Retina (tissue), 1 donor: Measurements from ENCODE around the gene STK11IP.

Experiments used
- DNase-seq: peaks from one replicate; pipeline ENCODE4 v3.0.0-alpha.2; 2016

The STK11IP gene

GRCh38 chr2:219578811-219579613, 18.6 kb upstream of the STK11IP start:
- no peak for DNase-seq

GRCh38 chr2:219581346-219581745, 16.3 kb upstream of the STK11IP start:
- no peak for DNase-seq

DNA sequence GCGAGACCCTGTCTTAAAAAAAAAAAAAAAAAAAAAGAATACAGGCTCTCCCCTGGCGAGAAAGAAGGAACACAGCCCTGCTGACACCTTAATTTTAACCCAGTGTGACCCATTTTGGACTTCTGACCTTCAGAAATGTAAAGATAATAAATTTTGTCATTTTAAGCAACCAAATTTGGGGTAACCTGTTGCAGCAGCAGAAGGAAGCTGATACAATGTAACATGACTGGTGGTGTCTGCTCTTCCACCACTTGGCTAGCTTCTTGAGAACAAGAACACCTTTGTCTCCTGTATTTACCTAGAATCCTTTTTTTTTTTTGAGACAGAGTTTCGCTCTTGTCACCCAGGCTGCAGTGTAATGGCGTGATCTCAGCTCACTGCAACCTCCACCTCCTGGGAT, 6.6 kb upstream of the STK11IP start:
- DNase-seq, result no peak

- no peak for DNase-seq
Measured at GRCh38 chr2:219592736-219593135, 4.9 kb upstream of the STK11IP start.

DNA sequence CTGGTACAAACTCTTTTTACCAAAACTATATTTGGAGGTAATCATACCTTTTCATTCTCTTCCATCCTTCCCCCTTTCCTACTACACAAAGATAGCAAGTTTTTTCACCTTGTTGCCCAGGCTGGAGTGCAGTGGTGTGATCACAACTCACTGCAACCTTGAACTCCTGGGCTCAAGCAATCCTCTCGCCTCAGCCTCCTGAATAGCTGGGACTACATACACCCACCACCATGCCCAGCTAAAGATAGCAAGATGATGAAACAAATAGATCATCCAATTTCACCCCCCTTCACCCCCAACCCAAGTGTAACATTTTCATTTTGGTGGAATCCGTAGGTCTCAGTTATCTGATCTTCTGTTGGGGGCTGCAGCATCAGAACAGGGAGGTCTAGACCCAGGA, 4.5 kb upstream of the STK11IP start:
- DNase-seq, result no peak

DNA sequence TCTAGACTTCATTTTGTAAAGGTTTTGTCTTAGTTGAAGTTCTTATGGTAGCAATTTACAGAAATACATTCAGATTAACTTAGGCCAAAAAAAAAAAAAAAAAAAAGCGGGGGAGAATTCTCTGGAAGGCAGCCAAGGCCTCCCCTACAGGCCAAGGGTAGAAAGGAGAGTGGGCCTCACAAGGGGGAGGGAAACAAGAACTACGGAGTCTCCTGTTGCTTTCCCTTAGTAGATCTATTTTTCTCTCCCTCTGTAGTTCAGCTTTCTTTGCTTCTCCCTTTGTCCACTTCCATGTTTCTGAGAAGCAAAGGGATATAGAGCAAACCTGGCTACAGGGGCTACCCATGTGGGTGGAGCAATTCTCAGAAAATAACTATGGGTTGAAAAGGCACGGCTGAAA, 2.4 kb upstream of the STK11IP start:
- DNase-seq, result no peak

DNA sequence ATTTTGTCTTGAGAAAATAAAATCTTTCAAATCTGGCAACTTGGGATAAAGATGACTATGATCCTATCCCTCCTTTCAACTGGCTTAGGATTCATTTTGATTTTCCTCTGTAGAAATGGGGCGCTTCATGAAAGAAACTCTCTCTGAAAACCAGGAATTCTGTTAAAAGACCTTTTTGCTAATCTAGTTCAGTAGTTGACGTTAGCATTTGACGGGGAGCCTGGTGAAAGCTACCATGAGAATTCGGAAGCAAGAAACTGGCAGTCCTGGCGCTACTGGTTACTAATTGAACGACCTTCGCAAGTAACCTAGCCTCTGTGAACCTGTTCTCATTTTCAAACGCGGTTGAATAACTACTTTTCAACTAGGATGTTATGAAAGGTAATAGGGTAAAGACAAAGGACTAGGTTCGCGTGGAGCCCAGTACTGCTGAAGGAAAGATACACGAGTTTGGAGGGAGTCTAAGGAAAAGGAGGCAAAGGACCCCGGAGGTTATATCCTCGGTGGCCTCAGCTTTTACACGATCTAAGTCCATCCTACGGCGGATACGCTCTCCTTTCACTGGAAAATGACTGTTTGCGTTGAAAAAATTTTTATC, 604 bp upstream of the STK11IP start:
- DNase-seq, result no peak

- no peak for DNase-seq
Measured at GRCh38 chr2:219598308-219599078, 836 bp downstream of the STK11IP start.

- DNase-seq, result no peak
Measured at GRCh38 chr2:219603771-219604170, 6.1 kb downstream of the STK11IP start.

DNA sequence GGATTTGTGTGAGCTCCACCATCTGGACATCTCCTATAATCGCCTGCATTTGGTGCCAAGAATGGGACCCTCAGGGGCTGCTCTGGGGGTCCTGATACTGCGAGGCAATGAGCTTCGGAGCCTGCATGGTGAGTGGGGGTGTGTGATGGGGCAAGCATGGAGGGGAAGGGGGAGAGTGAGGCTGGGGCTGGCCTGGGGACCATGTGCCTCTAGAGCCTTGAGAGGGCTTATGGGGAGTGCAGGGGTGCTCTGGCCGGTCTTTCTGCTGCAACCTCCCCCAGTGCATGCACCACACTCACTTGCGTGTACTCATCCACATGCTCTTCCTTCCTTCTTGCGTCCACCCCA, 7.9 kb downstream of the STK11IP start:
- DNase-seq, result no peak

DNA sequence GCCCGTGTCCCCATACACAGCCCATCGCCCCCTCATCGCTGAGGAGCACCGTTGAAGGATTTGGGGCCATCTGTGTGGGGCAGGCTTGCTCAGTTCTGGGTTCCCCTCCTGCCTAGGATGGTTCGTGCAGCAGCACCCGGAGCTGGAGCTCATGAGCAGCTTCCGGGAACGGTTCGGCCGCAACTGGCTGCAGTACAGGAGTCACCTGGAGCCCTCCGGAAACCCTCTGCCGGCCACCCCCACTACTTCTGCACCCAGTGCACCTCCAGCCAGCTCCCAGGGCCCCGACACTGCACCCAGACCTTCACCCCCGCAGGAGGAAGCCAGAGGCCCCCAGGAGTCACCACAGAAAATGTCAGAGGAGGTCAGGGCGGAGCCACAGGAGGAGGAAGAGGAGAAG, 10.3 kb downstream of the STK11IP start:
- DNase-seq, result no peak

DNA sequence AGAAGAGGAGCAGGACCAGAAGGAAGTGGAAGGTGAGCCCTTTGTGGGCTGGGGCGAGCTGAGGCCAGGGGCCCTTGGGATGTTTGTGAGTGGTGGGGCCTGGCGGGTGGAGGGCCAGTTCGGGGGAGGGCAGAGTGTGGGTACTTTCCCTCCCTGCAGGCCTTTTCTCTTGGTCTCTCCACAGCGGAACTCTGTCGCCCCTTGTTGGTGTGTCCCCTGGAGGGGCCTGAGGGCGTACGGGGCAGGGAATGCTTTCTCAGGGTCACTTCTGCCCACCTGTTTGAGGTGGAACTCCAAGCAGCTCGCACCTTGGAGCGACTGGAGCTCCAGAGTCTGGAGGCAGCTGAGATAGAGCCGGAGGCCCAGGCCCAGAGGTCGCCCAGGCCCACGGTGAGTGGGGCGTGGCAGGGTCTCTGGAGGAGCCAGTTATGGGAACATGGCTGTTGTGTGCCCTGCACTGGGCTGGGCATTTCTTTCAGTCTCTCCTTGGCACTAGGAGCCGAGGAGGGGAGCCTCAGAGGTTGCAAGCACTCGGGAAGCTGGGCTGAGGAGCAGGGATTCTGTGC, 10.8 kb downstream of the STK11IP start:
- no peak for DNase-seq

DNA sequence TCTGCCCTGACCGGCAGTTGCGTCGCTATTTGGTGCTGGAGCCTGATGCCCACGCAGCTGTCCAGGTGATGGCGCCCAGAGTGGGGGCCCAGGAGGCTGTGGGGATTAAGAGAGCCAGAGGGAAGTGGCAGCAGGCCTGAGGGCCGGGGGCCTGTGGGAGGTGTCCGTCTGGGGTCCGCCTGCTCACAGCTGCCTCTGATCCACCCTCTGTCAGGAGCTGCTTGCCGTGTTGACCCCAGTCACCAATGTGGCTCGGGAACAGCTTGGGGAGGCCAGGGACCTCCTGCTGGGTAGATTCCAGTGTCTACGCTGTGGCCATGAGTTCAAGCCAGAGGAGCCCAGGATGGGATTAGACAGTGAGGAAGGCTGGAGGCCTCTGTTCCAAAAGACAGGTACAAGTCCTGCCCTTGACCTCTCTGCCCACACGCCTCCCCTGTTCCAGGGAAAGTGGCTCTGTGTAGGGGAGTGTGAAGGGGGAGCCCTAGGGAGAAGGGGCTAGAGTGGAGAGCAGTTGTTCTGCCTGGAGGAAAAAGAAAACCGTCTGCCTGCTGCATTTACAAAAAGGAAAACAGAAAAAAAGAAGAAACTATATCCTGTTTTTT, 11.6 kb downstream of the STK11IP start:
- DNase-seq, result no peak

GRCh38 chr2:219611306-219611705, 13.6 kb downstream of the STK11IP start:
- DNase-seq, result no peak

DNA sequence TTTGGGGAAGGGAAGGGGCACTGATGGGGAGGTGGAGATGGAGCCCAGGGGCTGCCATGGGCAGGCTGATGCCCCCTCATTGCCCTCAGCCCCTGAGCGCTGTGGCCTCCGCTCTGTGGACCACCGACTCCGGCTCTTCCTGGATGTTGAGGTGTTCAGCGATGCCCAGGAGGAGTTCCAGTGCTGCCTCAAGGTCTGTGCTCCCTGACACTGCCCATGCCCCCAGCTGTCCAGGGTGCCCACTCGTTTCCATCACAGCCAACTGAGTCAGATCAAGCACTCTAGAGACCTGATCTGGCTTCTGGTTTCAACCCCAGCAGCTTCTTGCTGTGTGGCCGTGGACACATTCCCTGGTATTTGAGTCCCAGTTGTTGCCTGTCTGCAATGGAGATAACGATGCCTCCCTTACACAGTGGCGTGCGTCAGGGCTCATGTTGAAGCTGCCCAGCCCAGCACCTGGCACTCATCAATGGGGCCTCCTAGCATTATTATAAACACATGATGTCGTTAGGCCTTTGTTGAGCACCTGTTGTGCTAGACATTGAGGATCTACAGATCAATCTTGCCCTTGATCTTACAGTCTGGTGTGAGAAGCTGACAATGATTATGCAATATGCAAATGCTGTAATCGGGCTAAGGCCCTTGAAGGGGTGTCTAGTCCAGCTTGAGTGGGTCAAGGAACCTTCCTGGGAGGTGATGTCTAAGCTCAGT, 14.4 kb downstream of the STK11IP start:
- no peak for DNase-seq

- no peak for DNase-seq
Measured at GRCh38 chr2:219612577-219613286, 15.1 kb downstream of the STK11IP start.

DNA sequence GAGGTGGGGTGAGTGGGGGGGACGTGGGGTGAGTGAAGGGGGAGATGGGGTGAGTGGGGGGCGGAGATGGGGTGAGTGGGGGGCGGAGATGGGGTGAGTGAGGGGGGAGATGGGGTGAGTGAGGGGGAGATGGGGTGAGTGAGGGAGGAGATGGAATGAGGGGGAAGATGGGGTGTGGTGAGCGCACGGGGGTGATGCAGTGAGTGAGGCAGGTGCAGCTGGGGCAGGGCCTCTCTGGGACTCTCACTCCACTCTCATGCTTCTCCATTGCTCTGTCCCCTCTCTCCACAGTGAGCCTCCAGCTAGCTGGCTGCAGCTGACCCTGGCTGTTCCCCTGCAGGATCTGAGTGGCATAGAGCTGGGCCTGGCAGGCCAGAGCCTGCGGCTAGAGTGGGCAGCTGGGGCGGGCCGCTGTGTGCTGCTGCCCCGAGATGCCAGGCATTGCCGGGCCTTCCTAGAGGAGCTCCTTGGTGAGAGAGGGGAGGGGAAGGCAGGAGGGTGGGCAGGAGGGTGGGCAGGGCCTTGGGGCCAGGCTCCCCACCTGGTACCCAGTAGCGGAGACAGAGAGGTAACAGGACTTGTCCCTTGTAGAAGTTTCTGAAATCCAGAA, 15.9 kb downstream of the STK11IP start:
- no peak for DNase-seq

DNA sequence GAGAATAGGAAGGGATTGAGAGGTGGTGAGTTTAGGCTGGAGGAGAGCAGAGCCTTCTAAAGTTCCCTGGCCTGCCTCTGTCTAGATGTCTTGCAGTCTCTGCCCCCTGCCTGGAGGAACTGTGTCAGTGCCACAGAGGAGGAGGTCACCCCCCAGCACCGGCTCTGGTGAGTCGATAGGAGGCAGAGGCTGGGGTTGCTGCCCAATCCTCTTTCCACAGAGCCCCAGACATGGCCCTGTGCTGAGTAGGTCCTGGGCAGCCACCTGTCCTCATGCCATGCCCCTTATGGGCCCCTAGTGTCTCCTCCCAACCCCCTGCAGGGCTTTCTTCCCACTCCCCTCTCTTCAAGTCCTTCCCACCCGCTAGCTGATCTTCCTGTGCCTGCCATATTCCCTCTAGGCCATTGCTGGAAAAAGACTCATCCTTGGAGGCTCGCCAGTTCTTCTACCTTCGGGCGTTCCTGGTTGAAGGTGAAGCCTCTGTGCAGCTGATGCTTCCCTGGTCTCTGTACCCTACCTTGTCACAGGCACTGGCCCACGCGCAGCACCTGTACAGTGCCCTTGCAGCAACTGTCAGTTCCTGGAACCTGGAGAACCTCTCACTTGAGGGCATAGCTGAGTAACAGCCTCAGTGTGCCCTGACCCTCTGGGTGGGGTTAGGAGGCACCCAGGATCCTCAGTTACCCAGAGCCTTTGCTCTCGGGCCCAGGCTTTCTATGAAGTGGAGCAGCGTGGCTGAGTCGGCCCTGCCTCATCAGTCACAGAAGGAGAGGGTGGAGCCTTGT, 16.6 kb downstream of the STK11IP start:
- no peak for DNase-seq

- DNase-seq, result no peak
Measured at GRCh38 chr2:219615036-219615435, 17.4 kb downstream of the STK11IP start.

- no peak for DNase-seq
Measured at GRCh38 chr2:219615894-219616293, 18.2 kb downstream of the STK11IP start.

GRCh38 chr2:219616550-219616949, 18.9 kb downstream of the STK11IP start:
- no peak for DNase-seq
